Measurements from ENCODE around the gene PBOV1. TPM values are rescaled to one million over a fixed set of nuclear protein-coding genes. Genes with fewer than 3 reads are reported as not detected.

PBOV1 gene
- total RNA-seq, 4 donors from 2014 or later: not detected

GRCh38 chr6:138250513-138251247, 32.4 kb upstream of the PBOV1 start:
- Histone ChIP-seq H3K4me3 (replicated peaks in 1 of 3) (no peak overlapping the region), H3K27me3 (no peaks in the 10 kb centered on the region), H3K27ac (no peak overlapping the region), H3K4me1 (no peaks in the 10 kb centered on the region), H3K36me3 (no peaks in the 10 kb centered on the region), H3K9me3 (no peaks in the 10 kb centered on the region)
- TF ChIP-seq CTCF (IDR thresholded peaks at IDR 0.05) (no peak), POLR2A (IDR thresholded peaks at IDR 0.05) (no peak)
- peak; percentile 61 to 62 for DNase-seq
- intact Hi-C loops (cut with DNase I): no loop called here
- WGBS, 2 donors: 34 to 42% methylated on average over 16 of the region's 16 CpGs

- Histone ChIP-seq H3K27me3 (no peaks in the 10 kb centered on the region), H3K9me3 (no peaks in the 10 kb centered on the region), H3K27ac (no peak overlapping the region), H3K4me3 (replicated peaks in 1 of 3) (no peak overlapping the region), H3K4me1 (no peaks in the 10 kb centered on the region), H3K36me3 (no peaks in the 10 kb centered on the region)
- no peak for DNase-seq
- intact Hi-C loops (cut with DNase I): no loop called here
- TF ChIP-seq CTCF (IDR thresholded peaks at IDR 0.05) (no peak), POLR2A (IDR thresholded peaks at IDR 0.05) (no peak)
- 95 to 99% methylated on average over 4 of the region's 4 CpGs for WGBS, 2 donors
Measured at GRCh38 chr6:138250053-138250452, 31.8 kb upstream of the PBOV1 start.

- Histone ChIP-seq H3K27ac (no peak overlapping the region), H3K4me3 (replicated peaks in 1 of 3) (no peak overlapping the region), H3K27me3 (no peaks in the 10 kb centered on the region), H3K9me3 (no peaks in the 10 kb centered on the region), H3K36me3 (no peaks in the 10 kb centered on the region), H3K4me1 (no peaks in the 10 kb centered on the region)
- intact Hi-C loops (cut with DNase I): no loop called here
- DNase-seq: no peak
- 71 to 93% methylated on average over 1 of the region's 1 CpG for WGBS, 2 donors
- TF ChIP-seq CTCF (IDR thresholded peaks at IDR 0.05) (no peak), POLR2A (IDR thresholded peaks at IDR 0.05) (no peak)
Measured at GRCh38 chr6:138248878-138249277, 30.6 kb upstream of the PBOV1 start.

GRCh38 chr6:138248011-138248410, 29.7 kb upstream of the PBOV1 start:
- Histone ChIP-seq H3K27ac (no peak overlapping the region), H3K9me3 (no peaks in the 10 kb centered on the region), H3K4me3 (replicated peaks in 1 of 3) (no peak overlapping the region), H3K27me3 (no peaks in the 10 kb centered on the region), H3K4me1 (no peaks in the 10 kb centered on the region), H3K36me3 (no peaks in the 10 kb centered on the region)
- no peak for DNase-seq
- WGBS, 2 donors: 86 to 92% methylated on average over 7 of the region's 7 CpGs
- intact Hi-C loops (cut with DNase I): no loop called here
- TF ChIP-seq POLR2A (IDR thresholded peaks at IDR 0.05) (no peak), CTCF (IDR thresholded peaks at IDR 0.05) (no peak)

GRCh38 chr6:138246650-138247440, 28.6 kb upstream of the PBOV1 start:
- TF ChIP-seq POLR2A (IDR thresholded peaks at IDR 0.05) (no peak), CTCF (IDR thresholded peaks at IDR 0.05) (no peak)
- Histone ChIP-seq H3K36me3 (no peaks in the 10 kb centered on the region), H3K27me3 (no peaks in the 10 kb centered on the region), H3K27ac (no peak overlapping the region), H3K4me1 (no peaks in the 10 kb centered on the region), H3K9me3 (no peaks in the 10 kb centered on the region), H3K4me3 (replicated peaks in 1 of 3) (no peak overlapping the region)
- intact Hi-C loops (cut with DNase I): no loop called here
- DNase-seq: no peak
- 93 to 99% methylated on average over 3 of the region's 3 CpGs for WGBS, 2 donors

Data from thyroid gland (tissue), 4 donors.